ENCODE results near the gene RNF187. TPM values are rescaled to one million over a fixed set of nuclear protein-coding genes. Genes with fewer than 3 reads are reported as not detected.

The RNF187 gene
- total and polyA plus RNA-seq, 2 experiments from 2014 or later: 38.8 to 81.9 TPM

DNA sequence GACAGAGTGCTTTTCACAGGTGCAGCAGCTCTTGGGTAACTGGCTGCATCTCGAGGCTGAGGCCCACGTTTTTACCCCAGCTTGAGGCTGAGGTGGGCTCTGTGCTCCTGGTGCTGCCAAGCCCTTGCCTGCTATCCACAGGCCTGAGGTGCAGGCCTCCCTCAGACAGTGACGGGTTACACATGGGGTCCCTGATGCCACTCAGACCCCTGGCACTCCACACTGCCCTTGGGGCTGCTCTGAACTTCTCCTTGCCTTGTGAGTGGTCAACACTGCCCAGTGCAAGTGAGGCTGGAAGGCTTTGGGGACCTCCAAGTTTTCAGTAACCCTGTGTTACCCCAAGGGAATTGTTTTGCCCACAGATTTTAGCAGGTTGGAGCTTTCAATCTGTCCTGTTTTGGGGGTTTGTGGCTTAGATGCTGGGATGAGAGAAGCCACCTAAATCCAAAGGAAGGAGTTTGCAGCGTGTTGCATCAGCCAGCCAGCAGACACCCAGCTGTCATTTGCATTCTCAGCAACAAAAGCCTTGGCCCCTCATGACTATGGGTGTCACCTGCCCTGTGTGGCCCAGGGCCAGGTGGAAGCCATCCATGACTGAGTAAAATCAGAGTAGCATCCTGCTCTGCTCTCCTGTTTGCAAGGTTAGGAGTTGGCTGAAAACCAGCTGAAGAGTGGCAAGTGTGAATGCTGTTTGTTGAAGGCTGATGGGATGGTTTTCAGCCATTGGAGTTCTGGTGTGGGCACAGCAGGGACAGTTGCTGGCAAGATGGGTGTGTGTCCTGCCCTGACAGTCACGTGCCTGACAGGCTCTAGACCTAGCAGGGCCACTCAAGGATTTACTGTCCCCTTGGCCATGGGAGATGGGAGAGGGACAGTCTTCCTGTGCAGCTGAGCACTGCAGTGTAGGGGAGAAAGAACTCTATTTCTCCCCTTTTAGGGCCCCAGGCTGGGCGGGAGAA, 3.2 kb downstream of the RNF187 start:
- no peaks in the 10 kb centered on the region for H3K9me2 ChIP-seq (ENCODE audit: insufficient read depth)
- H3K27ac ChIP-seq: peak overlapping the region; percentile 40
- H3K9me3 ChIP-seq (ENCODE audit: low read depth): no peaks in the 10 kb centered on the region
- peaks cover 5% of the 10 kb centered on the region; the same call in 1 of the 2 replicates for H3F3A ChIP-seq (ENCODE audit: insufficient read depth)
- H4K20me1 ChIP-seq (ENCODE audit: insufficient read depth): no peaks in the 10 kb centered on the region
- peaks cover 22% of the 10 kb centered on the region; the same call in 1 of the 2 replicates for H3K36me3 ChIP-seq (ENCODE audit: low read depth)
- H3K4me3 ChIP-seq: no peak overlapping the region
- H3K27me3 ChIP-seq (replicated peaks; ENCODE audit: insufficient read depth): no peaks in the 10 kb centered on the region
- H3K4me2 ChIP-seq (ENCODE audit: unreplicated experiment): peak overlapping the region; percentile 96
- in situ Hi-C loops (cut with MboI): no loop called here
- peak overlapping the region; percentile 32; the same call in 1 of the 2 replicates for H3K9ac ChIP-seq
- no peak overlapping the region for H2AFZ ChIP-seq
- H3K4me1 ChIP-seq (ENCODE audit: insufficient read depth): peaks cover 30% of the 10 kb centered on the region
- TF ChIP-seq EZH2phosphoT487 (IDR thresholded peaks at IDR 0.05; ENCODE audit: insufficient read depth, low read depth) (no peak), EZH2 (IDR thresholded peaks at IDR 0.05; ENCODE audit: insufficient read depth, poor library complexity, severe bottlenecking) (no peak)
- DNase-seq: peak; percentile 52
- H3K79me2 ChIP-seq (ENCODE audit: insufficient read depth): peaks cover 45% of the 10 kb centered on the region
- 87 to 89% methylated on average over 6 of the region's 6 CpGs for WGBS, 2 experiments (ENCODE audit: low coverage in 1 of 2, low lambda C conversion rate in 2 of 2, missing lambda C conversion rate in 2 of 2)

DNA sequence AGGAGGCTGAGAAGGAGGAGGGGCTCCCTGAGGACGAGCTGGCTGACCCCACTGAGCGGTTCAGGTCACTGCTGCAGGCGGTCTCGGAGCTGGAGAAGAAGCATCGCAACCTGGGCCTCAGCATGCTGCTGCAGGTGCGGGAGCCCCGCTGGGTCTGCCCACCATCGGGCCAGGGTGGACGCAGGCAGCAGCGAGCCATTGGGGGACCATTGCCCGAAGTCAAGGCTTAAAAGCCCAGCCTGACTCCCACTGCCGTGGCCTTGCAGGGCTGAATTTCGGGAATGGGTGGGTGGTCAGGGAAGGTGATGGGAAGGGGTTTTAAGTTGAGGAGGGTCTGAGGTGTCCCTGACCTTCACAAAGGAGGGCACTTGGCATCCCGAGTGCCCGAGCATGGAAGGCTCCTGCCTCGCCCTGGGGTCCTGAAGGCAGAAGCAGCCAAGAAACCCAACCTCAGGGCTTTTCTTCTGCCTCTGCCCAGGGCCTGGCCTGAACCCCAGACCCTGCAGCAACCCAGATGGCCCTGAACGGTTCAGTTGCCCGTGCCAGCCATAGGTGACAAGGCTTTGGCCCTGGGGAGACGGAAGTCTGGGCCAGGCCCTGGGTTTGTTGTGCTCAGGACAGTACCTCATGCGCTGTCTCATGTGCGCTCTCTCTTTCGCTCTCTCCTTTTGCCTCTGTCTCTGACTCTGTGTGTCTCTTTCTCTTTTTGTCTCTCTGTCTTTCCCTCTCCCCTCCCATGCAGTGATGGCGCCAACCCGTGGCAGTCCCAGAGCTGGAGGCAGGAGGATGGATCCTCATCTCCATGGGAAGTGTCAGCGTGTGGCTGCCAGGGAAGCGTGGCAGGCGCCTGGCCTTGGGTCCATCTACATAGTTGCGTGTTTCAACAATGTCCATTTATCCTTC, 6.2 kb downstream of the RNF187 start:
- Histone ChIP-seq H3K79me2 (ENCODE audit: insufficient read depth) (peaks cover 38% of the 10 kb centered on the region), H3F3A (ENCODE audit: insufficient read depth) (peaks cover 8% of the 10 kb centered on the region; the same call in 1 of the 2 replicates), H4K20me1 (ENCODE audit: insufficient read depth) (no peaks in the 10 kb centered on the region), H3K27ac (no peak overlapping the region), H3K4me1 (ENCODE audit: insufficient read depth) (peaks cover 23% of the 10 kb centered on the region), H3K4me2 (ENCODE audit: unreplicated experiment) (no peak overlapping the region), H3K36me3 (ENCODE audit: low read depth) (peaks cover 29% of the 10 kb centered on the region; the same call in 1 of the 2 replicates), H3K9me3 (ENCODE audit: low read depth) (no peaks in the 10 kb centered on the region), H3K27me3 (replicated peaks; ENCODE audit: insufficient read depth) (no peaks in the 10 kb centered on the region), H3K9ac (no peak overlapping the region), H3K9me2 (ENCODE audit: insufficient read depth) (no peaks in the 10 kb centered on the region), H2AFZ (no peak overlapping the region), H3K4me3 (no peak overlapping the region)
- WGBS, 2 experiments (ENCODE audit: low coverage in 1 of 2, low lambda C conversion rate in 2 of 2, missing lambda C conversion rate in 2 of 2): 95% methylated on average over 27 of the region's 28 CpGs
- no peak for TF ChIP-seq EZH2 (IDR thresholded peaks at IDR 0.05; ENCODE audit: insufficient read depth, poor library complexity, severe bottlenecking)
- no peak for TF ChIP-seq EZH2phosphoT487 (IDR thresholded peaks at IDR 0.05; ENCODE audit: insufficient read depth, low read depth)
- in situ Hi-C loops (cut with MboI): no loop called here
- DNase-seq: no peak

DNA sequence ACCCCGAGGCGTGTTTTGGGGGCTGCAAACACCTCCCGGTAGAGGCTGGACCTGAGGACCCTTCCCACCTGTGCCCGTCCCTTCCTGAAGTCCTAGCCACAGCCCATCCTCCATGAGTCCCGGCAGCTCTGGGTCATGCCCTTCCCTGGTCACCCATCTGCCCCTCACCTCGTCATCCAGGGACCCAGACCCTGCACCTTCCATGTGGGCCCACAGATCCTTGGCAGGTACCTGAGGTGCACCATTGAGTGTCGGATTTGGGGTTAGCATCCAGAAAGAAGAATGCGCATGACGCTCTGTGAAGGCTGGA, 6.8 kb downstream of the RNF187 start:
- Histone ChIP-seq H4K20me1 (ENCODE audit: insufficient read depth) (no peaks in the 10 kb centered on the region), H3K4me1 (ENCODE audit: insufficient read depth) (peaks cover 19% of the 10 kb centered on the region), H3K27me3 (replicated peaks; ENCODE audit: insufficient read depth) (no peaks in the 10 kb centered on the region), H3K79me2 (ENCODE audit: insufficient read depth) (peaks cover 32% of the 10 kb centered on the region), H3K36me3 (ENCODE audit: low read depth) (peaks cover 29% of the 10 kb centered on the region; the same call in 1 of the 2 replicates), H3K4me2 (ENCODE audit: unreplicated experiment) (no peak overlapping the region), H3K4me3 (no peak overlapping the region), H3F3A (ENCODE audit: insufficient read depth) (peaks cover 11% of the 10 kb centered on the region; the same call in 1 of the 2 replicates), H3K9ac (no peak overlapping the region), H3K9me2 (ENCODE audit: insufficient read depth) (no peaks in the 10 kb centered on the region), H2AFZ (no peak overlapping the region), H3K27ac (no peak overlapping the region), H3K9me3 (ENCODE audit: low read depth) (no peaks in the 10 kb centered on the region)
- TF ChIP-seq EZH2 (IDR thresholded peaks at IDR 0.05; ENCODE audit: insufficient read depth, poor library complexity, severe bottlenecking) (no peak), EZH2phosphoT487 (IDR thresholded peaks at IDR 0.05; ENCODE audit: insufficient read depth, low read depth) (no peak)
- in situ Hi-C loops (cut with MboI): no loop called here
- DNase-seq: no peak
- WGBS, 2 experiments (ENCODE audit: low coverage in 1 of 2, low lambda C conversion rate in 2 of 2, missing lambda C conversion rate in 2 of 2): 81 to 85% methylated on average over 9 of the region's 9 CpGs

DNA sequence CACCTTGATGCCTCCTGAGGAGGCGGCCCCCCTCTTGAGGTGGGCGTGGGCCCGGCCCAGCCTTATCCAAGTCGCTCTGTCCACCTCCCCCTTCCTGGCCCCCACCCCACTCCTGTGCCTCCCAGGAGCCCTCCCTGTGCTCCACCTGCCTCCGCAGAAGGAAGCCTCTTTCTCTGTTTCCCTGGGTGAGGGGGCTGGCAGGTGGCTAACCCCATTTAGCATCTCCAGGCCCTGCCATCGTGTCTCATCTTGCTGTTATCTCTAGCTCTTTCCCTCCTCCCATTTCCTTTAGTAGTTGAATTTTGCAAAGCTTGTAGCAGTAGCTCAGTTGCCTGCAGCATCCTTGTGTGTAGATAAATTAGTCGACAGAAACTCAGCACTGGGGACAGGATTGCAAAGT, 7.2 kb downstream of the RNF187 start:
- Histone ChIP-seq H3K4me1 (ENCODE audit: insufficient read depth) (peaks cover 15% of the 10 kb centered on the region), H3K9ac (no peak overlapping the region), H3K4me3 (no peak overlapping the region), H3K9me2 (ENCODE audit: insufficient read depth) (no peaks in the 10 kb centered on the region), H3K27ac (no peak overlapping the region), H2AFZ (no peak overlapping the region), H4K20me1 (ENCODE audit: insufficient read depth) (no peaks in the 10 kb centered on the region), H3K9me3 (ENCODE audit: low read depth) (no peaks in the 10 kb centered on the region), H3K79me2 (ENCODE audit: insufficient read depth) (peaks cover 28% of the 10 kb centered on the region), H3F3A (ENCODE audit: insufficient read depth) (peaks cover 14% of the 10 kb centered on the region), H3K36me3 (ENCODE audit: low read depth) (peaks cover 29% of the 10 kb centered on the region; the same call in 1 of the 2 replicates), H3K4me2 (ENCODE audit: unreplicated experiment) (no peak overlapping the region), H3K27me3 (replicated peaks; ENCODE audit: insufficient read depth) (no peaks in the 10 kb centered on the region)
- no peak for TF ChIP-seq EZH2 (IDR thresholded peaks at IDR 0.05; ENCODE audit: insufficient read depth, poor library complexity, severe bottlenecking)
- TF ChIP-seq EZH2phosphoT487 (IDR thresholded peaks at IDR 0.05; ENCODE audit: insufficient read depth, low read depth): no peak
- WGBS, 2 experiments (ENCODE audit: low coverage in 1 of 2, low lambda C conversion rate in 2 of 2, missing lambda C conversion rate in 2 of 2): 70 to 82% methylated on average over 7 of the region's 7 CpGs
- in situ Hi-C loops (cut with MboI): no loop called here
- no peak for DNase-seq
